ENCODE results near the gene TRPV3. TPM values are rescaled to one million over a fixed set of nuclear protein-coding genes. Genes with fewer than 3 reads are reported as not detected.

Gene TRPV3
- polyA plus RNA-seq, 4 donors = 1.1 to 20.1 (median 7.4) TPM

GRCh38 chr17:3549610-3550162 is 7.9 kb downstream of the TRPV3 start:
- H3K27me3 ChIP-seq (ENCODE audit: control insufficient read depth in 3 of 3, insufficient read depth in 3 of 3, low read length in 3 of 3) = no peaks in the 10 kb centered on the region
- H3K4me1 ChIP-seq (ENCODE audit: control insufficient read depth in 3 of 3, insufficient read depth in 2 of 3, low read depth in 1 of 3, low read length in 2 of 3) = peaks cover 0 to 11% (median 2%) of the 10 kb centered on the region in 3 donors
- H3K4me3 ChIP-seq (ENCODE audit: low read depth in 1 of 3, low read length in 3 of 3) = no peak overlapping the region
- H3K9me3 ChIP-seq (ENCODE audit: control insufficient read depth in 2 of 2, insufficient read depth in 1 of 2, low read depth in 1 of 2, low read length in 1 of 2) = no peaks in the 10 kb centered on the region
- 93 to 100% (median 100%) methylated on average over 2 of the region's 2 CpGs for WGBS, 3 donors
- H3K36me3 ChIP-seq (ENCODE audit: control insufficient read depth in 3 of 3, insufficient read depth in 2 of 3, low read depth in 1 of 3, low read length in 3 of 3) = peaks cover 0 to 33% (median 0%) of the 10 kb centered on the region in 3 donors
- no peak overlapping the region for H3K27ac ChIP-seq (ENCODE audit: low read depth in 1 of 3, low read length in 2 of 3)
- DNase-seq (no peak), FAIRE-seq (no peak)

GRCh38 chr17:3547628-3548027 is 10.0 kb downstream of the TRPV3 start:
- H3K4me3 ChIP-seq (ENCODE audit: low read depth in 1 of 3, low read length in 3 of 3) = no peak overlapping the region
- H3K27ac ChIP-seq (ENCODE audit: low read depth in 1 of 3, low read length in 2 of 3) = no peak overlapping the region
- WGBS, 3 donors = 63 to 77% (median 69%) methylated on average over 10 to 11 of the region's 11 CpGs
- H3K4me1 ChIP-seq (ENCODE audit: control insufficient read depth in 3 of 3, insufficient read depth in 2 of 3, low read depth in 1 of 3, low read length in 2 of 3) = peaks cover 0 to 20% (median 2%) of the 10 kb centered on the region in 3 donors
- H3K27me3 ChIP-seq (ENCODE audit: control insufficient read depth in 3 of 3, insufficient read depth in 3 of 3, low read length in 3 of 3) = no peaks in the 10 kb centered on the region
- no peak for FAIRE-seq
- peaks cover 0 to 20% (median 0%) of the 10 kb centered on the region in 3 donors for H3K36me3 ChIP-seq (ENCODE audit: control insufficient read depth in 3 of 3, insufficient read depth in 2 of 3, low read depth in 1 of 3, low read length in 3 of 3)
- DNase-seq = peak in 1 of 2 donors; percentile 23
- no peaks in the 10 kb centered on the region for H3K9me3 ChIP-seq (ENCODE audit: control insufficient read depth in 2 of 2, insufficient read depth in 1 of 2, low read depth in 1 of 2, low read length in 1 of 2)

DNA sequence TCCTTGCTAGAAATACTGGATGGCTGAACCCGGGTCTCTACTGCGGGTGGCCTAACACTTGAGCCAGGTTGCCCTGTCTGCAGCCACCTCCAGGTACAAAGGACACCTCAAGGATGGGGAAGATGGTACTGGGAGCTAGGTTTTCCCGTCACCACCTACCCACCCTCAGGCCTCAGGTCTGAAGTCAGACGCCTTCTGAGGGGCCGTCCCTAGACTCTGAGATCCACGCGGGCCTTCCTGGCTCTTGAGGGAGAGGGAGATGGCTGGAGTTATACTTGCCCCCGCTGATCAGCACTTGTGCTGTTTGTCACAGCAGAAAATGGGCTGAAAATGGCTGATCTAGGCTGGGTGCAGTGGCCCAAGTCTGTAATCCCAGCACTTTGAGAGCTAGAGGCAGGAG is 10.6 kb downstream of the TRPV3 start:
- DNase-seq (no peak), FAIRE-seq (no peak)
- H3K27ac ChIP-seq (ENCODE audit: low read depth in 1 of 3, low read length in 2 of 3) = peak overlapping the region in 1 of 3 donors; percentile 30
- no peaks in the 10 kb centered on the region for H3K27me3 ChIP-seq (ENCODE audit: control insufficient read depth in 3 of 3, insufficient read depth in 3 of 3, low read length in 3 of 3)
- H3K36me3 ChIP-seq (ENCODE audit: control insufficient read depth in 3 of 3, insufficient read depth in 2 of 3, low read depth in 1 of 3, low read length in 3 of 3) = peaks cover 0 to 20% (median 0%) of the 10 kb centered on the region in 3 donors
- 92 to 95% (median 94%) methylated on average over 8 of the region's 8 CpGs for whole genome bisulfite sequencing, 3 donors
- H3K4me3 ChIP-seq (ENCODE audit: low read depth in 1 of 3, low read length in 3 of 3) = no peak overlapping the region
- H3K9me3 ChIP-seq (ENCODE audit: control insufficient read depth in 2 of 2, insufficient read depth in 1 of 2, low read depth in 1 of 2, low read length in 1 of 2) = no peaks in the 10 kb centered on the region
- H3K4me1 ChIP-seq (ENCODE audit: control insufficient read depth in 3 of 3, insufficient read depth in 2 of 3, low read depth in 1 of 3, low read length in 2 of 3) = peaks cover 0 to 24% (median 2%) of the 10 kb centered on the region in 3 donors

DNA sequence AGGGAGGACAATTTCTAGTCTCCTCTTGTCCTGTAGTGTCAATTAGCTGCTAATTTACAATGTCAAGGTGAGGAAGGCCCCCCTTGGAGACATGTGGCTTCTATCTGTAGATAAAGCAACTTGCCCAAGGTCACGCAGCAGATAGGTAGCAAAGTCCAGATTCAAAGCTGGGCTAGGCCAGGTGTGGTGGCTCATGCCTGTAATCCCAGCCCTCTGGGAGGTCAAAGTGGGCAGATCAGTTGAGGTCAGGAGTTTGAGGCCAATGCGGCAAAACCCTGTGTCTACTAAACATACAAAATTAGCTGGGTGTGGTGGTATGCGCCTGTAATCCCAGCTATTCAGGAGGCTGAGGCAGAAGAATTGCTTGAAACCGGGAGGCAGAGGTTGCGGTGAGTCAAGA is 11.1 kb downstream of the TRPV3 start:
- H3K27me3 ChIP-seq (ENCODE audit: control insufficient read depth in 3 of 3, insufficient read depth in 3 of 3, low read length in 3 of 3) = no peaks in the 10 kb centered on the region
- no peak overlapping the region for H3K27ac ChIP-seq (ENCODE audit: low read depth in 1 of 3, low read length in 2 of 3)
- DNase-seq (peak; percentile 67 to 69), FAIRE-seq (no peak)
- H3K4me3 ChIP-seq (ENCODE audit: low read depth in 1 of 3, low read length in 3 of 3) = no peak overlapping the region
- WGBS, 3 donors = 7 to 85% (median 76%) methylated on average over 1 to 5 of the region's 5 CpGs
- no peaks in the 10 kb centered on the region for H3K9me3 ChIP-seq (ENCODE audit: control insufficient read depth in 2 of 2, insufficient read depth in 1 of 2, low read depth in 1 of 2, low read length in 1 of 2)
- peaks cover 0 to 20% (median 0%) of the 10 kb centered on the region in 3 donors for H3K36me3 ChIP-seq (ENCODE audit: control insufficient read depth in 3 of 3, insufficient read depth in 2 of 3, low read depth in 1 of 3, low read length in 3 of 3)
- peaks cover 0 to 23% (median 2%) of the 10 kb centered on the region in 3 donors for H3K4me1 ChIP-seq (ENCODE audit: control insufficient read depth in 3 of 3, insufficient read depth in 2 of 3, low read depth in 1 of 3, low read length in 2 of 3)

GRCh38 chr17:3545151-3545550 is 12.5 kb downstream of the TRPV3 start:
- H3K9me3 ChIP-seq (ENCODE audit: control insufficient read depth in 2 of 2, insufficient read depth in 1 of 2, low read depth in 1 of 2, low read length in 1 of 2) = no peaks in the 10 kb centered on the region
- H3K27ac ChIP-seq (ENCODE audit: low read depth in 1 of 3, low read length in 2 of 3) = no peak overlapping the region
- DNase-seq (no peak), FAIRE-seq (no peak)
- peaks cover 0 to 27% (median 0%) of the 10 kb centered on the region in 3 donors for H3K36me3 ChIP-seq (ENCODE audit: control insufficient read depth in 3 of 3, insufficient read depth in 2 of 3, low read depth in 1 of 3, low read length in 3 of 3)
- no peak overlapping the region for H3K4me3 ChIP-seq (ENCODE audit: low read depth in 1 of 3, low read length in 3 of 3)
- 79 to 83% (median 81%) methylated on average over 9 of the region's 9 CpGs for WGBS, 3 donors
- peaks cover 0 to 18% (median 2%) of the 10 kb centered on the region in 3 donors for H3K4me1 ChIP-seq (ENCODE audit: control insufficient read depth in 3 of 3, insufficient read depth in 2 of 3, low read depth in 1 of 3, low read length in 2 of 3)
- no peaks in the 10 kb centered on the region for H3K27me3 ChIP-seq (ENCODE audit: control insufficient read depth in 3 of 3, insufficient read depth in 3 of 3, low read length in 3 of 3)

GRCh38 chr17:3544365-3544764 is 13.2 kb downstream of the TRPV3 start:
- H3K9me3 ChIP-seq (ENCODE audit: control insufficient read depth in 2 of 2, insufficient read depth in 1 of 2, low read depth in 1 of 2, low read length in 1 of 2) = no peaks in the 10 kb centered on the region
- no peaks in the 10 kb centered on the region for H3K27me3 ChIP-seq (ENCODE audit: control insufficient read depth in 3 of 3, insufficient read depth in 3 of 3, low read length in 3 of 3)
- peaks cover 0 to 31% (median 0%) of the 10 kb centered on the region in 3 donors for H3K36me3 ChIP-seq (ENCODE audit: control insufficient read depth in 3 of 3, insufficient read depth in 2 of 3, low read depth in 1 of 3, low read length in 3 of 3)
- WGBS, 3 donors = 82 to 90% (median 87%) methylated on average over 5 of the region's 5 CpGs
- H3K4me3 ChIP-seq (ENCODE audit: low read depth in 1 of 3, low read length in 3 of 3) = no peak overlapping the region
- DNase-seq = no peak
- peaks cover 0 to 18% (median 2%) of the 10 kb centered on the region in 3 donors for H3K4me1 ChIP-seq (ENCODE audit: control insufficient read depth in 3 of 3, insufficient read depth in 2 of 3, low read depth in 1 of 3, low read length in 2 of 3)
- FAIRE-seq = no peak
- no peak overlapping the region for H3K27ac ChIP-seq (ENCODE audit: low read depth in 1 of 3, low read length in 2 of 3)

GRCh38 chr17:3543453-3543852 is 14.2 kb downstream of the TRPV3 start:
- FAIRE-seq (no peak), DNase-seq (no peak)
- no peaks in the 10 kb centered on the region for H3K9me3 ChIP-seq (ENCODE audit: control insufficient read depth in 2 of 2, insufficient read depth in 1 of 2, low read depth in 1 of 2, low read length in 1 of 2)
- peaks cover 0 to 33% (median 0%) of the 10 kb centered on the region in 3 donors for H3K36me3 ChIP-seq (ENCODE audit: control insufficient read depth in 3 of 3, insufficient read depth in 2 of 3, low read depth in 1 of 3, low read length in 3 of 3)
- H3K4me3 ChIP-seq (ENCODE audit: low read depth in 1 of 3, low read length in 3 of 3) = no peak overlapping the region
- H3K27ac ChIP-seq (ENCODE audit: low read depth in 1 of 3, low read length in 2 of 3) = no peak overlapping the region
- H3K27me3 ChIP-seq (ENCODE audit: control insufficient read depth in 3 of 3, insufficient read depth in 3 of 3, low read length in 3 of 3) = no peaks in the 10 kb centered on the region
- peaks cover 0 to 18% (median 2%) of the 10 kb centered on the region in 3 donors for H3K4me1 ChIP-seq (ENCODE audit: control insufficient read depth in 3 of 3, insufficient read depth in 2 of 3, low read depth in 1 of 3, low read length in 2 of 3)
- WGBS, 3 donors = 76 to 90% (median 89%) methylated on average over 10 of the region's 10 CpGs

DNA sequence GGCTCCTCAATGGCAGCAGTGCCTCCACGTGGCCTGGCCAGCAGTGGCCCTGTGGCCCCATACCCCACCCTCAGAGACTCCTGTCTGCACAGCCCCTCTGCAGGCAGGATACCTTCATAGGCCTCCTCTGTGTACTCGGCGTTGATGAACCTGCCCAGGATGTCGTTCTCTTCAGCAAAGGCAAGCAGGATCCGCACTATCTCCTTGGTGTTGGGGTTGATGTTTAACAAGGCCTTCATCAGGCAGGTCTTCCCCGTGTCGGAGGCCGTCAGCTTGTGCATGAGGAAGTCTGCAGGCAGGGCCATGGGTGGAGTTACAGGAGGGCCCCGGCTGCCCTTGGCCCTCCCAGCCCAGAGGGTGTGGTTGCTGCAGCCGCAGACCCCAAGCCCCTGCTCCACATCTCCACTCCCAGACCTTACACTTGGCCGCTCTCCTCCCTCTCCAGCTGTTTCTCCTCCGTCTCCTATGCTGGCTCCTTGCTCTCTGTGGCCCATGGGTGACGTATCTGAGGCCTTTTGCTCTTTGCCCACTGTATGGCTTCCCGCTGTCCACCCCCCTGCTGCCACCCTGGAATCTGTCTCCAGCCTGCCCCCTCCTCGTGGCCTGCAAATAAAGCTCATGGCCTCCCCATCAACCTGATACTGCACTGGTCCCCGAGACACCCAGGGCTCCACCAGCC is 15.1 kb downstream of the TRPV3 start:
- Histone ChIP-seq H3K36me3 (ENCODE audit: control insufficient read depth in 3 of 3, insufficient read depth in 2 of 3, low read depth in 1 of 3, low read length in 3 of 3) (peaks cover 0 to 27% (median 0%) of the 10 kb centered on the region in 3 donors), H3K4me1 (ENCODE audit: control insufficient read depth in 3 of 3, insufficient read depth in 2 of 3, low read depth in 1 of 3, low read length in 2 of 3) (peaks cover 0 to 18% (median 2%) of the 10 kb centered on the region in 3 donors), H3K9me3 (ENCODE audit: control insufficient read depth in 2 of 2, insufficient read depth in 1 of 2, low read depth in 1 of 2, low read length in 1 of 2) (no peaks in the 10 kb centered on the region), H3K4me3 (ENCODE audit: low read depth in 1 of 3, low read length in 3 of 3) (no peak overlapping the region), H3K27ac (ENCODE audit: low read depth in 1 of 3, low read length in 2 of 3) (peak overlapping the region in 1 of 3 donors; percentile 58), H3K27me3 (ENCODE audit: control insufficient read depth in 3 of 3, insufficient read depth in 3 of 3, low read length in 3 of 3) (no peaks in the 10 kb centered on the region)
- 61 to 67% (median 67%) methylated on average over 15 to 16 of the region's 16 CpGs for WGBS, 3 donors
- FAIRE-seq (no peak), DNase-seq (peak in 1 of 2 donors; percentile 82)
